GM12891 (cell line): ENCODE results near the gene ADAMTS15.

Experiments
- PAX5 ChIP-seq: IDR thresholded peaks from 2 replicates; pipeline ENCODE4 v1.6.1; 2011; ENCODE audit warnings: low read length, moderate library complexity, mild to moderate bottlenecking; ENCODE audit not compliant: insufficient read depth, severe bottlenecking
- POLR2A ChIP-seq: IDR thresholded peaks from 2 replicates; pipeline ENCODE4 v1.6.1; 2011; ENCODE audit warnings: low read depth, low read length, control low read depth
- POLR2AphosphoS5 ChIP-seq: IDR thresholded peaks from 2 replicates; pipeline ENCODE4 v1.6.1; 2011; ENCODE audit warnings: low read depth, low read length, control low read depth
- SPI1 ChIP-seq: IDR thresholded peaks from 2 replicates; pipeline ENCODE4 v1.6.1; 2011; ENCODE audit warnings: low read depth, low read length, control low read depth
- TAF1 ChIP-seq: IDR thresholded peaks from 2 replicates; pipeline ENCODE4 v1.6.1; 2011; ENCODE audit warnings: low read depth, low read length, control low read depth

DNA sequence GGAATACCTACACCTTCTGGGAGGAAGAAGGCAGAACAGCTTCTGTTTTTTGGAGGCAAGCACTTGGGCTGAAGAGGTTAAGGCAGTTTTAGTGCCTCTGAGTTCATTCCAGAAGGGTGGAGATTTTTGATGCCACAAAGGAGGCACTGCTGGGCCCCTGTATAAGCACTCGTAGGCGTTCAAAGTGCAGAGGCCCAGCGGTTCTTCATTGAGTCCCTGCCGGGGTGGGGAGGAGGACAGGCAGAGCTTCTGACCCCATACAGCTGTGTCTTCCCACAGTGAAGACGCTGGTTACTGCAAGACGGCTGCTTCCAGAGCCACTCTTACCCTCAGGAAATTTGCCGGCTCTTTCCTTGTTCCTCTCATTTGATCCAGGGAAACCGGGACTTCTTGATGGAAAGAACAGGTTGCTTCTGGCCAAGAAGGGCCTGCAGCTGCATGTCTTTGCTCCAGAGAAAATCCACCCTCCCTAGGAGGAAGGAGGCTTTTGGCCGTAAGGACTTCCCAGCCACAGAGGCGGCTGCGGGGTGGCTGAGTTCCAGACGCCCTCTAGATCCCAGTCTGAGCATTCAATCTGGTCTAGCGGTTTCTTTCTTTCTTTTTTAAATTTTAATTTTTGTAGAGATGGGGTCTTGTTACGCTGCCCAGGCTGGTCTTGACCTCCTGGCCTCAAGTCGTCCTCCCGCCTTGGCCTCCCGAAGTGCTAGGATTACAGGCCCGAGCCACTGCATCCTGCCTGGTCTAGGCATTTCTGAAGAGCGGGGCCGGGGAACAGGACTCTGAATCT is 9.4 kb downstream of the ADAMTS15 start:
- TF ChIP-seq POLR2A (no peak), POLR2AphosphoS5 (no peak), TAF1 (no peak), SPI1 (no peak), PAX5 (no peak)
